ENCODE measurements around the gene SLC2A13. TPM values are rescaled to one million over a fixed set of nuclear protein-coding genes. Genes with fewer than 3 reads are reported as not detected.

Gene SLC2A13
- total and polyA plus RNA-seq, 2 donors (not counting 3 experiments of a cell fraction or from before 2014, with no cell fraction given), result 1.2 to 4.9 TPM

GRCh38 chr12:39937119-39937518 lies 168.8 kb downstream of the SLC2A13 start:
- H3K9me1 ChIP-seq (replicated peaks; ENCODE audit: control insufficient read depth, extremely low read depth, insufficient read depth, low read length), result no peaks in the 10 kb centered on the region
- H3K9ac ChIP-seq (replicated peaks; ENCODE audit: extremely low read depth, insufficient read depth, low read length), result no peak overlapping the region
- no peaks in the 10 kb centered on the region for H3K36me3 ChIP-seq (ENCODE audit: control insufficient read depth in 2 of 2, extremely low read depth in 1 of 2, insufficient read depth in 2 of 2, low read length in 2 of 2)
- no peaks in the 10 kb centered on the region for H4K20me1 ChIP-seq (replicated peaks; ENCODE audit: control insufficient read depth, extremely low read depth, insufficient read depth, low read length)
- CTCF ChIA-PET, result interaction anchor here (2.3 kb wide), 1 partner anchor 17 kb away, joined by 7 read pairs; no protein-coding TSS in a partner anchor
- no peak for DNase-seq (ENCODE audit: low read depth, low spot score)
- H3K27ac ChIP-seq (ENCODE audit: insufficient read depth, low read depth, low read length), result no peak overlapping the region
- H3K9me3 ChIP-seq (replicated peaks; ENCODE audit: control insufficient read depth, insufficient read depth, low read length), result no peaks in the 10 kb centered on the region
- POLR2A ChIA-PET, result no interaction called here
- no peak overlapping the region for H3K4me2 ChIP-seq (ENCODE audit: insufficient read depth, low read length)
- FAIRE-seq, result no peak
- intact Hi-C loops (cut with micrococcal nuclease), result no loop called here
- no peaks in the 10 kb centered on the region for H3K79me2 ChIP-seq (ENCODE audit: control insufficient read depth, insufficient read depth, low read length)
- no TSS peak for BruUV-seq (replicated peaks)
- dilution Hi-C loops (cut with MboI; ENCODE audit: extremely low pct_ligation_motif_present, low sequenced_read_pairs), result no loop called here
- H3K4me1 ChIP-seq (ENCODE audit: control insufficient read depth, extremely low read depth, insufficient read depth, low read length), result no peaks in the 10 kb centered on the region
- H3K4me3 ChIP-seq (replicated peaks in 1 of 3; ENCODE audit: insufficient read depth in 1 of 3, low read depth in 1 of 3, low read length in 3 of 3), result no peak overlapping the region
- no peaks in the 10 kb centered on the region for H3K27me3 ChIP-seq (ENCODE audit: control insufficient read depth in 2 of 2, insufficient read depth in 2 of 2, low read length in 2 of 2)
- TF ChIP-seq JUN (IDR thresholded peaks at IDR 0.05; ENCODE audit: borderline replicate concordance, insufficient read depth, insufficient read length, low read depth) (no peak), GATA2 (IDR thresholded peaks at IDR 0.05; ENCODE audit: insufficient read depth, insufficient read length, low read depth, low read length) (no peak), EZH2 (IDR thresholded peaks at IDR 0.05; ENCODE audit: borderline replicate concordance, low read depth, low read length, severe bottlenecking) (no peak), POLR2AphosphoS5 (IDR thresholded peaks at IDR 0.05; ENCODE audit: insufficient read depth, low read depth, low read length) (no peak), MYC (IDR thresholded peaks at IDR 0.05; ENCODE audit: low read depth, low read length) (no peak)
- TF ChIP-seq, protein P1, sequence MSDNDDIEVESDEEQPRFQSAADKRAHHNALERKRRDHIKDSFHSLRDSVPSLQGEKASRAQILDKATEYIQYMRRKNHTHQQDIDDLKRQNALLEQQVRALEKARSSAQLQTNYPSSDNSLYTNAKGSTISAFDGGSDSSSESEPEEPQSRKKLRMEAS (IDR thresholded peaks at IDR 0.05; ENCODE audit: insufficient read depth, insufficient read length), result no peak
- TF ChIP-seq, protein P2, sequence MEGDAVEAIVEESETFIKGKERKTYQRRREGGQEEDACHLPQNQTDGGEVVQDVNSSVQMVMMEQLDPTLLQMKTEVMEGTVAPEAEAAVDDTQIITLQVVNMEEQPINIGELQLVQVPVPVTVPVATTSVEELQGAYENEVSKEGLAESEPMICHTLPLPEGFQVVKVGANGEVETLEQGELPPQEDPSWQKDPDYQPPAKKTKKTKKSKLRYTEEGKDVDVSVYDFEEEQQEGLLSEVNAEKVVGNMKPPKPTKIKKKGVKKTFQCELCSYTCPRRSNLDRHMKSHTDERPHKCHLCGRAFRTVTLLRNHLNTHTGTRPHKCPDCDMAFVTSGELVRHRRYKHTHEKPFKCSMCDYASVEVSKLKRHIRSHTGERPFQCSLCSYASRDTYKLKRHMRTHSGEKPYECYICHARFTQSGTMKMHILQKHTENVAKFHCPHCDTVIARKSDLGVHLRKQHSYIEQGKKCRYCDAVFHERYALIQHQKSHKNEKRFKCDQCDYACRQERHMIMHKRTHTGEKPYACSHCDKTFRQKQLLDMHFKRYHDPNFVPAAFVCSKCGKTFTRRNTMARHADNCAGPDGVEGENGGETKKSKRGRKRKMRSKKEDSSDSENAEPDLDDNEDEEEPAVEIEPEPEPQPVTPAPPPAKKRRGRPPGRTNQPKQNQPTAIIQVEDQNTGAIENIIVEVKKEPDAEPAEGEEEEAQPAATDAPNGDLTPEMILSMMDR (IDR thresholded peaks at IDR 0.05; ENCODE audit: extremely low read depth in 1 of 2, insufficient read depth in 1 of 2, low read depth in 1 of 2, low read length in 2 of 2), result no peak
- no peak overlapping the region for H2AFZ ChIP-seq (ENCODE audit: low read depth, low read length)
